ENCODE results near the gene KCTD8. TPM values are rescaled to one million over a fixed set of nuclear protein-coding genes. Genes with fewer than 3 reads are reported as not detected.

The KCTD8 gene
- total RNA-seq, 1 experiment from 2014 or later, result 1.1 TPM

DNA sequence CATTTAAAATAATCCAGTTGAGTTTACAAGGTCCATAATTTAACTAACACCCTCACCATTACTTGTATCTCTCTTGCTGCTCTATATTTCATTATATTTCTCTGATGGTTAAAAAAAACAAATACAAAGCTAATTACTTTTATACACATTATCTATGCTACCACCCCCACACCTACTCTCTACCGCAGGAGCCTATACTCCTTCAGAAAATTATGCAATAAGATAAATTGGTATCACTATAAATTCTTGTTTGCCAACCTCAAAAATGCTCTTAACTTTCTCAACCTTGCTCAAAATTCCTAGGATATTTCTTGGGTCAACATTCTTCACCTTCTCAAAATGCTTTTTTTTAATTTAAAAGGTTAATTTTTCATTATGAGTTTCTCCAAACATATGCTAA lies 282.7 kb downstream of the KCTD8 start:
- Histone ChIP-seq H2AK5ac (ENCODE audit: insufficient read length, low read length) (no peak overlapping the region), H3K79me2 (ENCODE audit: insufficient read depth, low read length) (no peaks in the 10 kb centered on the region), H3K18ac (ENCODE audit: insufficient read length, low read depth, low read length) (no peak overlapping the region), H3K4ac (ENCODE audit: low read depth, low read length) (no peak overlapping the region), H4K91ac (ENCODE audit: insufficient read length, low read depth, low read length) (no peak overlapping the region), H3K23me2 (ENCODE audit: insufficient read length, low read depth, low read length, poor library complexity, severe bottlenecking) (no peaks in the 10 kb centered on the region), H3T11ph (ENCODE audit: low read length) (no peak overlapping the region), H3K9ac (ENCODE audit: extremely low read depth, insufficient read length, low read length) (no peak overlapping the region), H3K14ac (ENCODE audit: insufficient read depth, low read length) (no peak overlapping the region), H3K27me3 (ENCODE audit: insufficient read depth, low read length) (no peaks in the 10 kb centered on the region), H2BK15ac (ENCODE audit: low read depth, low read length) (no peak overlapping the region), H4K20me1 (ENCODE audit: control insufficient read depth, insufficient read depth, insufficient read length) (no peaks in the 10 kb centered on the region), H3K56ac (ENCODE audit: insufficient read length, low read depth, low read length) (no peak overlapping the region), H4K5ac (ENCODE audit: insufficient read length, low read depth, low read length) (no peak overlapping the region), H3K27ac (ENCODE audit: insufficient read length, low read depth, low read length) (no peak overlapping the region), H3K23ac (ENCODE audit: insufficient read length, low read depth, low read length) (no peak overlapping the region), H3K79me1 (ENCODE audit: insufficient read depth, low read depth, low read length, poor library complexity, severe bottlenecking) (no peaks in the 10 kb centered on the region), H2BK12ac (ENCODE audit: insufficient read length, low read depth, low read length) (no peak overlapping the region), H2AFZ (ENCODE audit: low read length) (no peak overlapping the region), H3K9me3 (ENCODE audit: control insufficient read depth, low read depth, low read length) (no peaks in the 10 kb centered on the region), H2BK5ac (ENCODE audit: insufficient read length, low read length) (no peak overlapping the region), H2BK20ac (ENCODE audit: low read depth, low read length, poor library complexity, severe bottlenecking) (no peak overlapping the region), H2BK120ac (ENCODE audit: low read depth, low read length, poor library complexity, severe bottlenecking) (no peak overlapping the region), H3K4me2 (ENCODE audit: insufficient read depth, insufficient read length, low read length) (no peak overlapping the region), H3K4me1 (ENCODE audit: insufficient read depth, low read length) (no peaks in the 10 kb centered on the region), H4K8ac (replicated peaks; ENCODE audit: insufficient read length, low read depth, low read length) (no peak overlapping the region)
- no peak for DNase-seq
- no peaks in the 10 kb centered on the region for H3K4me1 Mint-ChIP-seq
- no peak for TF ChIP-seq CTCF (conservative IDR thresholded peaks at IDR 0.05)
- peaks cover 3 to 12% (median 5%) of the 10 kb centered on the region in 3 experiments; a peak in 5 of 7 replicates for H3K36me3 Mint-ChIP-seq (ENCODE audit: insufficient read depth in 1 of 3, low read depth in 3 of 3)
- no peaks in the 10 kb centered on the region for H3K27me3 Mint-ChIP-seq (ENCODE audit: low read depth)
- H3K27ac Mint-ChIP-seq, result no peak overlapping the region
- H3K9me3 Mint-ChIP-seq, result peaks cover 9 to 11% of the 10 kb centered on the region in 2 experiments
- no CpG with 5 or more reads among the region's 1 CpG for WGBS (ENCODE audit: extremely low coverage, insufficient read length, low lambda C conversion rate)
- no peak overlapping the region for H3K4me3 Mint-ChIP-seq

All from H9 (cell line).